ENCODE data around the gene ATP1A3.

DNA sequence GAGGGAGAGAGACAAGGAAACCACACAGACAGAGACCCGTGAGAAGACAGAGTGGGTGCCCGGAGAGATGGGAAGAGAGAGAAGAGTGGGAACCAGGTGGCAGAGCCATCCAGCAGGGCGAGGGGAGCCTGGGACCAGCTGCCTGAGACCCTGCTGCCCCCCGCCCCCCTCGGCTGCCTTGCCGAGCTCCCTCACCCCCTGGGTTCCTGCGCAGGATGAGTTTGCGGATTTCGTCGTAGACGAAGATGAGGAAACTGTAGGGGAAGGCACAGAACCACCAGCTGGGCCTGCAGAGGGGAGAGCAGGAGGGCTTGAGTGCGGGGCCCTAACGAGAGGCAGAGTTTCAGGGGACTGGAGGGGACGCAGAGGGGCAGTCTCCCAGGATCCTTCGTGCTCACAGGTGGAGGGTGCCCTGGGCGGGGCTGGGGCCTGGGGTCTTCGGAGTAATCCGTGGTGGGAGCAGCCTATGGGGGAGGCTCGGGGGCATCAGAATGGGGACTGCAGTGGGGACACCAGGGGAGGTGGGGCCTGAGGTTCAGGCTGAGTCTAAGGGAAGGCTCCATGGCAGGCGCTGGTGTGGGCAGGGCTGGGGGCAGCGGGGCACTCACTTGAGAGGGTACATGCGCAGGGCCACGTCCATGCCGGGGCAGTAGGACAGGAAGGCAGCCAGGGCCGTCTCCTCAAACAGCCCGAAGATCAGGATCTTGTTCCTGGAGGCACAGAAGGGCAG is 26.8 kb downstream of the ATP1A3 start:
- TF ChIP-seq, protein P1, sequence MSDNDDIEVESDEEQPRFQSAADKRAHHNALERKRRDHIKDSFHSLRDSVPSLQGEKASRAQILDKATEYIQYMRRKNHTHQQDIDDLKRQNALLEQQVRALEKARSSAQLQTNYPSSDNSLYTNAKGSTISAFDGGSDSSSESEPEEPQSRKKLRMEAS (CRISPR knock-in tag; IDR thresholded peaks at IDR 0.05) = no peak
- TF ChIP-seq ELF4 (CRISPR knock-in tag; IDR thresholded peaks at IDR 0.05; ENCODE audit: low read depth) = no peak
- TF ChIP-seq, protein P2, sequence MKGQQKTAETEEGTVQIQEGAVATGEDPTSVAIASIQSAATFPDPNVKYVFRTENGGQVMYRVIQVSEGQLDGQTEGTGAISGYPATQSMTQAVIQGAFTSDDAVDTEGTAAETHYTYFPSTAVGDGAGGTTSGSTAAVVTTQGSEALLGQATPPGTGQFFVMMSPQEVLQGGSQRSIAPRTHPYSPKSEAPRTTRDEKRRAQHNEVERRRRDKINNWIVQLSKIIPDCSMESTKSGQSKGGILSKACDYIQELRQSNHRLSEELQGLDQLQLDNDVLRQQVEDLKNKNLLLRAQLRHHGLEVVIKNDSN (CRISPR knock-in tag; IDR thresholded peaks at IDR 0.05) = no peak
- TF ChIP-seq NR3C1 (CRISPR knock-in tag; conservative IDR thresholded peaks at IDR 0.05; ENCODE audit: low read depth) = no peak
- TF ChIP-seq NR2C2 (CRISPR knock-in tag; IDR thresholded peaks at IDR 0.05) = no peak
- TF ChIP-seq TEAD4 (CRISPR knock-in tag; IDR thresholded peaks at IDR 0.05) = no peak
- TF ChIP-seq, protein P3, sequence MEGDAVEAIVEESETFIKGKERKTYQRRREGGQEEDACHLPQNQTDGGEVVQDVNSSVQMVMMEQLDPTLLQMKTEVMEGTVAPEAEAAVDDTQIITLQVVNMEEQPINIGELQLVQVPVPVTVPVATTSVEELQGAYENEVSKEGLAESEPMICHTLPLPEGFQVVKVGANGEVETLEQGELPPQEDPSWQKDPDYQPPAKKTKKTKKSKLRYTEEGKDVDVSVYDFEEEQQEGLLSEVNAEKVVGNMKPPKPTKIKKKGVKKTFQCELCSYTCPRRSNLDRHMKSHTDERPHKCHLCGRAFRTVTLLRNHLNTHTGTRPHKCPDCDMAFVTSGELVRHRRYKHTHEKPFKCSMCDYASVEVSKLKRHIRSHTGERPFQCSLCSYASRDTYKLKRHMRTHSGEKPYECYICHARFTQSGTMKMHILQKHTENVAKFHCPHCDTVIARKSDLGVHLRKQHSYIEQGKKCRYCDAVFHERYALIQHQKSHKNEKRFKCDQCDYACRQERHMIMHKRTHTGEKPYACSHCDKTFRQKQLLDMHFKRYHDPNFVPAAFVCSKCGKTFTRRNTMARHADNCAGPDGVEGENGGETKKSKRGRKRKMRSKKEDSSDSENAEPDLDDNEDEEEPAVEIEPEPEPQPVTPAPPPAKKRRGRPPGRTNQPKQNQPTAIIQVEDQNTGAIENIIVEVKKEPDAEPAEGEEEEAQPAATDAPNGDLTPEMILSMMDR (IDR thresholded peaks at IDR 0.05) = no peak
- no peak for TF ChIP-seq EMX1 (CRISPR knock-in tag; IDR thresholded peaks at IDR 0.05)
- no peak for TF ChIP-seq ZNF423 (CRISPR knock-in tag; IDR thresholded peaks at IDR 0.05)
- no peak for TF ChIP-seq SP1 (CRISPR knock-in tag; conservative IDR thresholded peaks at IDR 0.05)
- TF ChIP-seq JUN (CRISPR knock-in tag; IDR thresholded peaks at IDR 0.05) = no peak
- TF ChIP-seq, protein P4, sequence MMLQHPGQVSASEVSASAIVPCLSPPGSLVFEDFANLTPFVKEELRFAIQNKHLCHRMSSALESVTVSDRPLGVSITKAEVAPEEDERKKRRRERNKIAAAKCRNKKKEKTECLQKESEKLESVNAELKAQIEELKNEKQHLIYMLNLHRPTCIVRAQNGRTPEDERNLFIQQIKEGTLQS (CRISPR knock-in tag; conservative IDR thresholded peaks at IDR 0.05) = no peak
- no peak for TF ChIP-seq CREB1 (CRISPR knock-in tag; IDR thresholded peaks at IDR 0.05)

All from WTC11 (cell line).